Right atrium auricular region (tissue), 2 donors: ENCODE data around the gene FMNL1. TPM values are rescaled to one million over a fixed set of nuclear protein-coding genes. Genes with fewer than 3 reads are reported as not detected.

Source experiments
- DNase-seq: peaks from one replicate; pipeline ENCODE4 v3.0.0-alpha.2; 2019; ENCODE audit warnings: low spot score
- H3K27ac ChIP-seq, 2 donors: fragments of 200-600 bp; sonication (generic); 1 replicate in 1 of 2; 2 replicates in 1 of 2; pipeline ENCODE4 v1.5.1; 2016 to 2019
- H3K27me3 ChIP-seq, 2 donors: fragments of 200-600 bp; sonication (generic); one replicate each; pipeline versions ENCODE4 v1.5.1 to v1.6.0; 2017 to 2019
- H3K36me3 ChIP-seq: fragments of 200-600 bp; sonication (generic); one replicate; pipeline ENCODE4 v1.5.1; 2016
- H3K4me1 ChIP-seq, 2 donors: fragments of 200-600 bp; sonication (generic); one replicate each; pipeline versions ENCODE4 v1.5.1 to v1.6.0; 2017 to 2019
- H3K4me3 ChIP-seq, 2 donors: fragments of 200-600 bp; sonication (generic); 1 replicate in 1 of 2; 2 replicates in 1 of 2; pipeline ENCODE4 v1.5.1; 2017 to 2019; ENCODE audit warnings: mild to moderate bottlenecking in 1 of 2, moderate library complexity in 1 of 2
- H3K9me3 ChIP-seq, 2 donors: fragments of 200-600 bp; sonication (generic); one replicate each; pipeline ENCODE4 v1.5.1; 2019
- total RNA-seq, 2 donors: library from RNA; depleted of rRNA; stranded (reverse); fragments of >200 nt; gene quantifications; one replicate each; pipeline ENCODE4 v1.1.0, GENCODE V29; 2016
- TF ChIP-seq, protein P1 (sequence below), 2 donors: fragments of 200-600 bp; sonication (generic); IDR thresholded peaks; one replicate each; pipeline ENCODE4 v1.5.1; 2019; ENCODE audit warnings: antibody characterized with exemption in 2 of 2

The FMNL1 gene
- total RNA-seq, 2 donors from 2014 or later: 7.6 to 13.6 TPM

DNA sequence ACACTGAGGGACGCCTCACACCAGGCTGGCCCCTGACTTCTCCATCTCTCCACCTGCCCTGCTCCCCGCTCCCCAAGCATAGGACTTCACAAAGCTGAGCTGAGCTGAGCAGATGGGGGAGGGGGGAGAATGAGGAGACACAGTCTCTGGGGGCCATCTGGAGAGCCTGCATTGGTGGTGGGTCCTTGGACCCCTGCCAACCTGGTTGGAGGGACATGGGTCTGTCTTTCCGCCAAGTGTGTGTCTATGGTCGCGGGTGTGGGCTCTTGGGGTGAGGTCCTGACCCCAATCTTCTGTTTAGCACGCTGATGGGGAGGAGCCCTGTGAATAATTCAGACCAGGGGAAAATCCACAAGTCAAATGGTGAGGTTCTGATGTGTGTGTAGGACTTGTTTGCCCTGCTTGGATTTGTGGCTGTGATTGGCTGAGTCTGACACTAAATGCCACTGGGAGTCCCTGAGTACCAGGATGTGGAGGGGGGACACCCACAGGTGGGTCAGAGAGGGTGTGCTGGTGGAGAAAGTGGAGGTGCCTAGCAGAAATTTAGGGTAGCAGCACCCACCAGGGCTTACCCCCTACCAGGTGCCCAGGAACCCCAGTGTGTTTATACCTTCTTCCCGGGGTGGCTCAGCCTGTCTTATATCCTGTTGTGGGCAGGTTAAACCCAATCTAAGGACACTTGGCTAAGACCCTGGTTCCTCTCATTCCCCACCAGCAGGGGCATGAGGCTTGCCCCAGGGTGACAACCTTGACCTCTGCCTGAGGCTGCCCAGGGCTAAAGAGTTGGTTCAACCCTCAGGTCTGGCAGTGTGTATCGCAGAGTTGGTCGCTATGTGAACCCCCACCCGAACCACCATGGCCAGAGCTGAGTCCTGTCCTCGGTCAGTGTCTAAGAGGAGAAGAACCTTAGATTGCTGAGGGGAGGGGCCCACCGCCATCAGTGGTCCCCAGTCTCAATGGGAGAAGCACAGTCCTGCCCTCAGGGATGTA lies 2.1 kb downstream of the FMNL1 start:
- TF ChIP-seq, protein P1, sequence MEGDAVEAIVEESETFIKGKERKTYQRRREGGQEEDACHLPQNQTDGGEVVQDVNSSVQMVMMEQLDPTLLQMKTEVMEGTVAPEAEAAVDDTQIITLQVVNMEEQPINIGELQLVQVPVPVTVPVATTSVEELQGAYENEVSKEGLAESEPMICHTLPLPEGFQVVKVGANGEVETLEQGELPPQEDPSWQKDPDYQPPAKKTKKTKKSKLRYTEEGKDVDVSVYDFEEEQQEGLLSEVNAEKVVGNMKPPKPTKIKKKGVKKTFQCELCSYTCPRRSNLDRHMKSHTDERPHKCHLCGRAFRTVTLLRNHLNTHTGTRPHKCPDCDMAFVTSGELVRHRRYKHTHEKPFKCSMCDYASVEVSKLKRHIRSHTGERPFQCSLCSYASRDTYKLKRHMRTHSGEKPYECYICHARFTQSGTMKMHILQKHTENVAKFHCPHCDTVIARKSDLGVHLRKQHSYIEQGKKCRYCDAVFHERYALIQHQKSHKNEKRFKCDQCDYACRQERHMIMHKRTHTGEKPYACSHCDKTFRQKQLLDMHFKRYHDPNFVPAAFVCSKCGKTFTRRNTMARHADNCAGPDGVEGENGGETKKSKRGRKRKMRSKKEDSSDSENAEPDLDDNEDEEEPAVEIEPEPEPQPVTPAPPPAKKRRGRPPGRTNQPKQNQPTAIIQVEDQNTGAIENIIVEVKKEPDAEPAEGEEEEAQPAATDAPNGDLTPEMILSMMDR (IDR thresholded peaks at IDR 0.05): no peak
- Histone ChIP-seq H3K36me3 (no peaks in the 10 kb centered on the region), H3K27ac (peak overlapping the region; percentile 84 to 86), H3K4me1 (peaks cover 0 to 70% of the 10 kb centered on the region in 2 donors), H3K4me3 (peak overlapping the region in 1 of 2 donors; percentile 74), H3K27me3 (no peaks in the 10 kb centered on the region), H3K9me3 (no peaks in the 10 kb centered on the region)
- DNase-seq: no peak

DNA sequence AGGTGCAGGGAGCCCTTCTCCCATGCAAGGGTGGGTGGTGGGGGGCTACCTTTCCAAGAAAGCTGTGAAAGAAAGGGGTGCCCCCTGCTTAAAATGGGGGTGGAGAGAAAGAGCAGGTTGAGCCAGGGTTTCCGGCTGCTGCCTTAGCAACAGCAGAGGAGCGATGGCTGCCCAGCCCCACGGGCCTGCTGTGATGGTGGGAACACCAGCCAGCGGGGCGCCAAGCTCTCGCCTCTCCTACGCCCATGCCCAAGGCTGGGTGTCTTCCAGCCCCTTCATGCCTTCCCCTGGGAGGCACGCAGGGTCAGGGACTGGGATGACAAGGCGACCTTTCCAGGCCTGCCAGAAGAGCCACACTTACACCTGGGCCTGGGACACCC lies 3.0 kb downstream of the FMNL1 start:
- H3K36me3 ChIP-seq: no peaks in the 10 kb centered on the region
- H3K4me1 ChIP-seq: peaks cover 0 to 79% of the 10 kb centered on the region in 2 donors
- no peaks in the 10 kb centered on the region for H3K9me3 ChIP-seq
- no peak overlapping the region for H3K4me3 ChIP-seq
- TF ChIP-seq, protein P1 (IDR thresholded peaks at IDR 0.05): no peak
- no peaks in the 10 kb centered on the region for H3K27me3 ChIP-seq
- H3K27ac ChIP-seq: peak overlapping the region; percentile 84 to 86
- DNase-seq: no peak

DNA sequence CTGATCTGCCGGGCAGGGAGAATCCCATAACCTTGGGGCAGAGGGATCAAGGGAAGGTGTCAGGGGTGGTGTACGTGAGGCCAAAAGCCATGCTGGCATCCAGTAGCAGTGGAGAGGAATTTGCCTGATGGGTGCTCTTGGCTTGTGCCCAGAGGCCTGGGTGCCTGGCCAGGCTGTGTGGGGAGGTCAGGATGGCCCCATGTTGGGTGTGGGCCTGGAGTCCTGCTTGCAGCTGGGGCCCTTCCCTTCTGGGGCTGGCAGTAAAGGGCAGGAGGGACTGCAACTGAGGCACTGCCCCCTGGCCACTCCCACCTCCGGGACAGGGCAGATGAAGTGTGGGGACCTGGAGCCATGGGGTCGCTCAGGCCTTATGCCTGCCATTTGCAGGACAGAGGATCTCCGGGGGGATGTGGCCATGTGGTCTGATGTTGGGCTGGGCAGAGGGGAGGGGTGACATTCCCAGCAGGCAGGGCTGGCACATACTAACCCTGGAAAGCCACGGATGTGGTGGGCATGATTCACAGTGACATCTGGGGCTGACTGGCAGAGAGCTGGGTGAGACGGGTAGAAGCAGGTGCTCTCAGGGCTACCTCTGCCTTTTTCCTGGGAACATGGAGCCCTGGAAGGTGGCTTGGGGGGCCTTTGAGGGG lies 3.5 kb downstream of the FMNL1 start:
- TF ChIP-seq, protein P1 (IDR thresholded peaks at IDR 0.05): no peak
- no peak for DNase-seq
- H3K27ac ChIP-seq: peak overlapping the region; percentile 84 to 86
- H3K27me3 ChIP-seq: no peaks in the 10 kb centered on the region
- no peak overlapping the region for H3K4me3 ChIP-seq
- H3K4me1 ChIP-seq: peaks cover 0 to 84% of the 10 kb centered on the region in 2 donors
- H3K36me3 ChIP-seq: no peaks in the 10 kb centered on the region
- no peaks in the 10 kb centered on the region for H3K9me3 ChIP-seq

DNA sequence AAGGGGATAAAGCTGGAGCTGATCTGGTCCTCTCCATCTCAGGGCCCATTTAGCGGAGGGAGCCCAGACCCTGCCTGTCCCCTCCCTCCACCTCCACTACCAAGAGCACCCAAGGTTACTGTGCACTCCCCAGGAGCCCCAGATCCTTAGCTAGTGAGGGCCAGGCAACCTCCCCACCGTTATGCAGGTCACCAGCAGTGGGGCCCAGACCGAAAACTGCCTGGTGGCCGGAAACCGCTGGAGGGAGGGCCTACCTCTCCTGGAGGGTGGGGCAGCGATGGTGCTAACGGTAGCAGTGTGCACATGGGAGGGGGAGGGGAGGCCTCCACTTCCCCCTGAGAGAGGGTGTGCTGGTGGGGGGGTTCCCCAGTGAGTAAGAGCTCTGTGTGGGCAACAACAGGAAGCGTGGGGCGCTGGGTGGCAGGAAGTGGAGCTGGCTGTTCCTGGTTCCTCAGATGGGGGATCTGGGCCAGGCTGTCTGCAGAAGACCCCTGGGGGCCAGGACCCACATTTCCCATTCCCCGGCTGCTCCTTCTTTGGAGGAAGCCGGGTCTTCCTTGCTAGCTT lies 4.4 kb downstream of the FMNL1 start:
- peaks cover 0 to 90% of the 10 kb centered on the region in 2 donors for H3K4me1 ChIP-seq
- no peaks in the 10 kb centered on the region for H3K9me3 ChIP-seq
- TF ChIP-seq, protein P1 (IDR thresholded peaks at IDR 0.05): no peak
- DNase-seq: peak; percentile 77
- H3K27me3 ChIP-seq: no peaks in the 10 kb centered on the region
- H3K27ac ChIP-seq: peak overlapping the region; percentile 84 to 86
- no peaks in the 10 kb centered on the region for H3K36me3 ChIP-seq
- H3K4me3 ChIP-seq: no peak overlapping the region

DNA sequence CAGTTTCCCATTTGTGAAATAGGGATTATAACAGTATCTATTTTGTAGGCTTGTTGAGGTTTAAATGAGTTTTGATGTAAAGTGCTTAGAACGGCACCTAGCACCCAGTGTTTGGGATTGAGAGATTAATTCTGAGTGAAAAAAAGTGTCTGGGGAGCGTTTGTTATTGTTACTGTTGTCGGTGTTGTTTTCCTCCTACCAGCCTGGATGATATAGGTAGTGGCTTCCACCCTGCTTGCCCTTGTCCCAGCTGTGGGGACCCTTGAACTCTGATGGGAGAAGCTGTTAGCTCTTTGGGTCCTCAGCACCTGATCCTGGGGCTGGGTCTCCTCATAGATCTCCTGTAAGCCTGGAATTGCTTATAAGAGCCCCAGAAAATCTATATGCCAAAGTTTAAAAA lies 4.9 kb downstream of the FMNL1 start:
- TF ChIP-seq, protein P1 (IDR thresholded peaks at IDR 0.05): no peak
- Histone ChIP-seq H3K27ac (peak overlapping the region; percentile 84 to 86), H3K9me3 (no peaks in the 10 kb centered on the region), H3K4me1 (peaks cover 0 to 92% of the 10 kb centered on the region in 2 donors), H3K4me3 (no peak overlapping the region), H3K27me3 (no peaks in the 10 kb centered on the region), H3K36me3 (no peaks in the 10 kb centered on the region)
- no peak for DNase-seq
